ENCODE data around the gene ZNF664. TPM values are rescaled to one million over a fixed set of nuclear protein-coding genes. Genes with fewer than 3 reads are reported as not detected.

The ZNF664 gene
- total RNA-seq, 1 donor from 2014 or later, result 27.7 TPM

DNA sequence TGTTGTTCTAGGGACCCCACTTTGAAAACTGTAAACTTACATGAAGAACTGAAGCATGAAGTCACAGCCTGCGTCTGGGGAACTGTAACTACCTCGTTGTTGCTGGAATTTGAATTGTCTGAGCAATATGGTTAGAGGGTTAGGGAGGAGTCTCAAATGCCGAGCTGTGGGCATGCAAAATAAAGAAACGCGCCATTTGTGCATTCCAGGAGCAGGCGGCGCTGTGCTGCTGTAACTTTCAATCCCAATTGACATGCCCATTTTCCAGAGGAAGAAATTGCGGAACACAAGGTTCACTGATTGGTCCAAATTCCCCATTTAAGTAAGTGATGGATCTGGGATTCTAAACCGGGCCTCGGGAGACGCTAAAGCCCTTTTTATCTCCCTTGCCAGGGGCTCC, 61.3 kb downstream of the ZNF664 start:
- no peak overlapping the region for H3K27ac ChIP-seq
- H3K9me3 ChIP-seq, result no peaks in the 10 kb centered on the region
- no peak for DNase-seq (ENCODE audit: low spot score in 2 of 2)
- H3K4me1 ChIP-seq, result no peaks in the 10 kb centered on the region
- no peaks in the 10 kb centered on the region for H3K27me3 ChIP-seq
- no peak overlapping the region for H3K4me3 ChIP-seq
- no peaks in the 10 kb centered on the region for H3K36me3 ChIP-seq
- TF ChIP-seq, protein P1, sequence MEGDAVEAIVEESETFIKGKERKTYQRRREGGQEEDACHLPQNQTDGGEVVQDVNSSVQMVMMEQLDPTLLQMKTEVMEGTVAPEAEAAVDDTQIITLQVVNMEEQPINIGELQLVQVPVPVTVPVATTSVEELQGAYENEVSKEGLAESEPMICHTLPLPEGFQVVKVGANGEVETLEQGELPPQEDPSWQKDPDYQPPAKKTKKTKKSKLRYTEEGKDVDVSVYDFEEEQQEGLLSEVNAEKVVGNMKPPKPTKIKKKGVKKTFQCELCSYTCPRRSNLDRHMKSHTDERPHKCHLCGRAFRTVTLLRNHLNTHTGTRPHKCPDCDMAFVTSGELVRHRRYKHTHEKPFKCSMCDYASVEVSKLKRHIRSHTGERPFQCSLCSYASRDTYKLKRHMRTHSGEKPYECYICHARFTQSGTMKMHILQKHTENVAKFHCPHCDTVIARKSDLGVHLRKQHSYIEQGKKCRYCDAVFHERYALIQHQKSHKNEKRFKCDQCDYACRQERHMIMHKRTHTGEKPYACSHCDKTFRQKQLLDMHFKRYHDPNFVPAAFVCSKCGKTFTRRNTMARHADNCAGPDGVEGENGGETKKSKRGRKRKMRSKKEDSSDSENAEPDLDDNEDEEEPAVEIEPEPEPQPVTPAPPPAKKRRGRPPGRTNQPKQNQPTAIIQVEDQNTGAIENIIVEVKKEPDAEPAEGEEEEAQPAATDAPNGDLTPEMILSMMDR (IDR thresholded peaks at IDR 0.05), result no peak
- intact Hi-C loops (cut with DNase I), result loop anchor here (10.0 kb wide), 2 partner anchors 421 to 871 kb away; no protein-coding TSS in a partner anchor

DNA sequence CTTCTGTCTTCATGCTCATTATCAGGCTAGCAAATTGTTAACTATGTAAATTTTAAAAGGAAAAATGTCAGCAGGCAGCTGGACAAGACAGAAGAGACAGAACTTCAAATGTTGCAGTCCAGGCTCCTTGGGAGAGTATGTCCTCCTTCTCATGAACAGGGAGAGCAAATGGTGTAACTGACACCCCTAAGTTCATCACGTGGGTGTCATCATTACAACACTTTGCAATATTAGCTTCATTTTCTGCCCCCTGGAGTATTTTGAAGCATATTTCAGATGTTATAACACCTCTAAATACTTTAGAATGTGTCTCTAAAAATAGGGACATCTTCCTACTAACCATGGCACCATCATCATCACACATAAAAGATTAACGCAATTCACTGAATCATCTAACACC, 62.1 kb downstream of the ZNF664 start:
- H3K9me3 ChIP-seq, result no peaks in the 10 kb centered on the region
- TF ChIP-seq, protein P1 (IDR thresholded peaks at IDR 0.05), result no peak
- H3K4me3 ChIP-seq, result no peak overlapping the region
- no peaks in the 10 kb centered on the region for H3K27me3 ChIP-seq
- no peak for DNase-seq (ENCODE audit: low spot score in 2 of 2)
- intact Hi-C loops (cut with DNase I), result loop anchor here (10.0 kb wide), 2 partner anchors 420 to 870 kb away; no protein-coding TSS in a partner anchor
- no peaks in the 10 kb centered on the region for H3K4me1 ChIP-seq
- H3K36me3 ChIP-seq, result no peaks in the 10 kb centered on the region
- no peak overlapping the region for H3K27ac ChIP-seq

DNA sequence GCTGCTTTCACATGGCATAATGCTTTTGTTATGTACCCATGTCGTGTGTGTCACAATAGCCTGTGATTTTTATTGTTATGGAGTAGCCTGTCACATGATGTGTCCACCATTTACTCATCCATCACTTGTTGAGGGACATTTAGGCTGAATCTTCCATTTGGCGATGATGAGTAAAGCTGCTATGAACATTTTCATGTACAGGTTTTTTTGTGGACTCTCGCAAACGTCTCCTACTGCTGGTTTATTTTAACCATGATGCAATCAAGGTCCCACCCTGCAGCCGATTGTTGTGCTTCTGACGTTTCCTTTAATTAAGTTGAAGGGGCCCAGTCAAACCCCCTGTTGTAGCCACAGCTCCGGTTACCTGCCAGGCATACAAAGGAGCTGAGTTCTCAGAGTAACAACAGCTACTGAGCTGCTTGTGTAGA, 63.2 kb downstream of the ZNF664 start:
- Histone ChIP-seq H3K9me3 (no peaks in the 10 kb centered on the region), H3K4me3 (no peak overlapping the region), H3K36me3 (no peaks in the 10 kb centered on the region), H3K27me3 (no peaks in the 10 kb centered on the region), H3K4me1 (no peaks in the 10 kb centered on the region), H3K27ac (no peak overlapping the region)
- no peak for DNase-seq (ENCODE audit: low spot score in 2 of 2)
- TF ChIP-seq, protein P1 (IDR thresholded peaks at IDR 0.05), result no peak
- intact Hi-C loops (cut with DNase I), result loop anchor here (1.0 to 10.0 kb wide), 4 partner anchors 285 to 869 kb away; no protein-coding TSS in a partner anchor

DNA sequence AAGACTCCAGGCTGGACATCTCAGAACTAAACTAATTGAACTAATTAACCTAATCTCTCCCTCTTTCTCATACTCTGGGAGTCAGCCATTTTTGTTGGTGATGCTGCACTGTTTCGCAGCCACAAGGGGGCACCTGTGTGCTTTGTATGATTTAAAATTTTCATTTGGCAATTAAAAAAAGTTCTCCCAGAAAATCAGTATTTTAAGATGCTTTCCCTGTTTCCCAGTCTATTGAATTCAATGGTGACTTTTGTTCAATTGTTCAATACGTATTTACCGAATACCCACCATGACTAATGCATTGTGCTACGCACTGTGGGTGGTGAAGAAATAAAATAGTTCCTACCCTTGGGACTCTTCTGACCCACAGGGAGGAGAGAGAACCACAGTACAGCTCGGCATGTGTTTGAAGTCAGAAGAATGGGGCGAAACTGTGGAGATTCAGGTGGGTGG, 63.7 kb downstream of the ZNF664 start:
- no peak overlapping the region for H3K4me3 ChIP-seq
- no peak overlapping the region for H3K27ac ChIP-seq
- intact Hi-C loops (cut with DNase I), result loop anchor here (1.0 to 10.0 kb wide), 4 partner anchors 285 to 868 kb away; no protein-coding TSS in a partner anchor
- H3K27me3 ChIP-seq, result no peaks in the 10 kb centered on the region
- no peaks in the 10 kb centered on the region for H3K36me3 ChIP-seq
- no peaks in the 10 kb centered on the region for H3K4me1 ChIP-seq
- no peaks in the 10 kb centered on the region for H3K9me3 ChIP-seq
- no peak for DNase-seq (ENCODE audit: low spot score in 2 of 2)
- TF ChIP-seq, protein P1 (IDR thresholded peaks at IDR 0.05), result peak; percentile 85 to 88 (median 85)

DNA sequence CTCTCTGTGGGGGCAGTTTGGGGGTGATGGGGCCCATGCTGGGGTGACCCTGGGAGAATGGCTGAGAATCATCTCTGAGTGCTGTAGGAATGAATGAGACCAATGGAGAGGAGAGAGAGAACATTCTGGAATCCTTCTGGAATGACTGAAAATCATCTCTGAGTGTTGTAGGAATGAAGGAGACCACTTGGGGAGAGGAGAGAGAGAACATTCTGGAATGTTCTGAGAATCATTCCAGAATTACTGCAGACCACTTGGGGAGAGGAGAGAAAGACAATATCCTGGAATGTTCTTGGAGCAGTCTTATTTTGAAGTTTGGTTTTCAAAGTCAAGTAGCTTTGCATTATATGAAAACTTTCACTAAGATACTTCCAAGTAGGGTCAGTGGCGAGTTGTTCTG, 64.3 kb downstream of the ZNF664 start:
- Histone ChIP-seq H3K4me3 (no peak overlapping the region), H3K36me3 (no peaks in the 10 kb centered on the region), H3K9me3 (no peaks in the 10 kb centered on the region), H3K4me1 (no peaks in the 10 kb centered on the region), H3K27me3 (no peaks in the 10 kb centered on the region), H3K27ac (no peak overlapping the region)
- TF ChIP-seq, protein P1 (IDR thresholded peaks at IDR 0.05), result no peak
- intact Hi-C loops (cut with DNase I), result loop anchor here (10.0 kb wide), 2 partner anchors 417 to 867 kb away; no protein-coding TSS in a partner anchor
- DNase-seq (ENCODE audit: low spot score in 2 of 2), result no peak

Measured in ascending aorta (tissue), 2 donors.